Suprapubic skin (tissue), 4 donors: ENCODE measurements around the gene CDK5RAP1. TPM values are rescaled to one million over a fixed set of nuclear protein-coding genes. Genes with fewer than 3 reads are reported as not detected.

Experiments
- DNase-seq, 2 donors: peaks; one replicate each; pipeline ENCODE4 v3.0.0-alpha.2; 2019; ENCODE audit warnings: low spot score in 2 of 2
- H3K27ac ChIP-seq: fragments of 200-600 bp; sonication (generic); one replicate; pipeline ENCODE4 v1.5.1; 2019
- H3K27me3 ChIP-seq: fragments of 200-600 bp; sonication (generic); one replicate; pipeline ENCODE4 v1.5.1; 2019
- H3K36me3 ChIP-seq: fragments of 200-600 bp; sonication (generic); one replicate; pipeline ENCODE4 v1.5.1; 2019
- H3K4me1 ChIP-seq: fragments of 200-600 bp; sonication (generic); one replicate; pipeline ENCODE4 v1.5.1; 2019
- H3K4me3 ChIP-seq: fragments of 200-600 bp; sonication (generic); one replicate; pipeline ENCODE4 v1.5.1; 2019; ENCODE audit warnings: mild to moderate bottlenecking
- H3K9me3 ChIP-seq: fragments of 200-600 bp; sonication (generic); one replicate; pipeline ENCODE4 v1.5.1; 2019
- EP300 ChIP-seq: sonication (generic); formaldehyde crosslinking; IDR thresholded peaks from one replicate; pipeline ENCODE4 v1.6.1; 2017; ENCODE audit warnings: antibody characterized with exemption
- POLR2A ChIP-seq, 2 donors: fragments of 450-650 bp; IDR thresholded peaks; one replicate each; pipeline ENCODE4 v1.6.1; 2017; ENCODE audit warnings: antibody characterized with exemption in 2 of 2, mild to moderate bottlenecking in 2 of 2, moderate library complexity in 2 of 2
- POLR2AphosphoS5 ChIP-seq, 3 donors: sonication (generic); formaldehyde crosslinking; IDR thresholded peaks; one replicate each; pipeline ENCODE4 v1.6.1; 2017; ENCODE audit warnings: antibody characterized with exemption in 3 of 3
- WGBS: methylation state at CpG from one replicate; pipeline ENCODE4 v1.1.5; 2018; 5-methylcytosine and 5-hydroxymethylcytosine counted together
- total RNA-seq, 4 donors: library from RNA; depleted of rRNA; stranded (reverse); fragments of >200 nt; gene quantifications; one replicate each; pipeline ENCODE4 v1.1.0, GENCODE V29; 2016
- TF ChIP-seq, protein P1 (sequence below), 2 donors: fragments of 200-600 bp in 1 of 2; fragments of 450-650 bp in 1 of 2; sonication (generic) in 1 of 2; IDR thresholded peaks; one replicate each; pipeline ENCODE4 v1.5.1; 2016 to 2019; ENCODE audit warnings: antibody characterized with exemption in 2 of 2, mild to moderate bottlenecking in 1 of 2, moderate library complexity in 1 of 2

The CDK5RAP1 gene
- total RNA-seq, 4 donors from 2014 or later = 23.1 to 75.7 (median 27.3) TPM

DNA sequence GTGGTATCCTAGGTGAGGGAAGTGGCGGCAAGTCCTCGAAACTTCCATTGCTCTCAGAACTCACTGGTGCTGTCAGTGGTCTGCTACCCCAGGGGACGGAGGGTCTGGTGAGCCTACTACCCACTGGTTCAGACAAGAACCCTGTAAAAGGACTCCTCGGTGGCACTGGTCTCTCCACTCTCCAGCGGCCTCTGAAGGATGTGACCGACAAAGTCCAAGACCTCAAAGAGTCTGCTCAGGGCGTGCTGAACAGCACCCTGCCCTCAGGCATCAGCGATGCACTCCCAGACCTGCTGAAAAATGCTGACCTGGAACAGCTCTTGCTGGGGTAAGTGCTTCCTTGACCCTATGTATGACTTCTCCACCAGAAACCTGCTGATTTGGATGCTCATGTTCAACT is 51.8 kb downstream of the CDK5RAP1 start:
- no peaks in the 10 kb centered on the region for H3K9me3 ChIP-seq
- 92% methylated on average over 2 of the region's 8 CpGs for WGBS
- no peak for DNase-seq
- TF ChIP-seq POLR2A (IDR thresholded peaks at IDR 0.05) (no peak), EP300 (no peak), POLR2AphosphoS5 (IDR thresholded peaks at IDR 0.05) (no peak)
- TF ChIP-seq, protein P1, sequence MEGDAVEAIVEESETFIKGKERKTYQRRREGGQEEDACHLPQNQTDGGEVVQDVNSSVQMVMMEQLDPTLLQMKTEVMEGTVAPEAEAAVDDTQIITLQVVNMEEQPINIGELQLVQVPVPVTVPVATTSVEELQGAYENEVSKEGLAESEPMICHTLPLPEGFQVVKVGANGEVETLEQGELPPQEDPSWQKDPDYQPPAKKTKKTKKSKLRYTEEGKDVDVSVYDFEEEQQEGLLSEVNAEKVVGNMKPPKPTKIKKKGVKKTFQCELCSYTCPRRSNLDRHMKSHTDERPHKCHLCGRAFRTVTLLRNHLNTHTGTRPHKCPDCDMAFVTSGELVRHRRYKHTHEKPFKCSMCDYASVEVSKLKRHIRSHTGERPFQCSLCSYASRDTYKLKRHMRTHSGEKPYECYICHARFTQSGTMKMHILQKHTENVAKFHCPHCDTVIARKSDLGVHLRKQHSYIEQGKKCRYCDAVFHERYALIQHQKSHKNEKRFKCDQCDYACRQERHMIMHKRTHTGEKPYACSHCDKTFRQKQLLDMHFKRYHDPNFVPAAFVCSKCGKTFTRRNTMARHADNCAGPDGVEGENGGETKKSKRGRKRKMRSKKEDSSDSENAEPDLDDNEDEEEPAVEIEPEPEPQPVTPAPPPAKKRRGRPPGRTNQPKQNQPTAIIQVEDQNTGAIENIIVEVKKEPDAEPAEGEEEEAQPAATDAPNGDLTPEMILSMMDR (IDR thresholded peaks at IDR 0.05) = no peak
- no peaks in the 10 kb centered on the region for H3K27me3 ChIP-seq
- no peak overlapping the region for H3K27ac ChIP-seq
- no peak overlapping the region for H3K4me3 ChIP-seq
- no peaks in the 10 kb centered on the region for H3K4me1 ChIP-seq
- H3K36me3 ChIP-seq = peaks cover 20% of the 10 kb centered on the region

DNA sequence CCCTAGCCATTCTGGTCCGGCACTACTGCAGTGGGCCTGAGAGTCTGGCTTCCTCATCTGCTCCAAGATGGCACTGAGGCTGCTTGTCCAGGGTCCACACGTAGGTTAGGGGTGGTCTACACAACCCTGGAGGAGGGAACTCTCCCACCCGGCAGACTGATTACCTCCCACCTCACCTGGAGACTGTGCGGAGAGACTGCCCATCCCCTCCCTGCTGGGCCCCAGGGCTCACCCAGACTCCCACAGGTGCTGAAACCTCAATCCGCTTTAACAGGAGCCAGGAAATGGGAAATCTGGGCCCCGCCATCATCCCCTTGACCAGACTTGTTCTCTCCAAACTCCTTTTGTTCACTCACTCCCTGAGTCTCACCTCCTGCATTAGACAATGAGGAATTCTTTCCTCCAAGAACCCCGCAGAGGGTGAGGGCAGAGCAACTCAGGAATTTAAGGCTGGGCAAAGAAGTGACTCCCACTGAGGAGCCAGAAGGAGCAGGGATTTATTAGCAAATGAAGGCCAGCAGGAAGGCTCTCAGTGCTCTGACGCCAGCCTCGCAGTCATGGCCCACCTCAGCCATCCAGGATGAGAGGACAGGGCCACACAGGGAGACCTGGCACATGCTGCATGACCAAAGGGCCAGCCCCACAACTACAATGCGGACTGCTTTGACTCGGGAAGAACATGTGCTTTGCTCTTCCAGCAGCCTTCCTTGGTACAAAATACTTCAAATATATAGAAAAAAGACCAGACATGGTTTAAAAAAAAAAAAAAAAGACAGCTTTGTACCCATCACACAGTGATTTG is 53.0 kb downstream of the CDK5RAP1 start:
- WGBS = 83% methylated on average over 9 of the region's 11 CpGs
- no peak for DNase-seq
- H3K36me3 ChIP-seq = peaks cover 11% of the 10 kb centered on the region

GRCh38 chr20:33345342-33345741 is 56.0 kb downstream of the CDK5RAP1 start:
- Histone ChIP-seq H3K36me3 (no peaks in the 10 kb centered on the region), H3K9me3 (no peaks in the 10 kb centered on the region), H3K27me3 (peaks cover 3% of the 10 kb centered on the region), H3K4me1 (no peaks in the 10 kb centered on the region), H3K27ac (no peak overlapping the region), H3K4me3 (no peak overlapping the region)
- TF ChIP-seq EP300 (no peak), POLR2A (IDR thresholded peaks at IDR 0.05) (no peak), POLR2AphosphoS5 (IDR thresholded peaks at IDR 0.05) (no peak)
- TF ChIP-seq, protein P1 (IDR thresholded peaks at IDR 0.05) = no peak
- DNase-seq = no peak
- WGBS = 76% methylated on average over 9 of the region's 9 CpGs

More for the DNA sequence above, 53.0 kb downstream of the CDK5RAP1 start:
- Histone ChIP-seq H3K9me3 (no peaks in the 10 kb centered on the region), H3K4me3 (no peak overlapping the region), H3K27me3 (no peaks in the 10 kb centered on the region), H3K27ac (no peak overlapping the region), H3K4me1 (no peaks in the 10 kb centered on the region)
- no peak for TF ChIP-seq EP300
- TF ChIP-seq, protein P1 (IDR thresholded peaks at IDR 0.05) = no peak
- TF ChIP-seq POLR2A (IDR thresholded peaks at IDR 0.05) = no peak
- TF ChIP-seq POLR2AphosphoS5 (IDR thresholded peaks at IDR 0.05) = no peak

DNA sequence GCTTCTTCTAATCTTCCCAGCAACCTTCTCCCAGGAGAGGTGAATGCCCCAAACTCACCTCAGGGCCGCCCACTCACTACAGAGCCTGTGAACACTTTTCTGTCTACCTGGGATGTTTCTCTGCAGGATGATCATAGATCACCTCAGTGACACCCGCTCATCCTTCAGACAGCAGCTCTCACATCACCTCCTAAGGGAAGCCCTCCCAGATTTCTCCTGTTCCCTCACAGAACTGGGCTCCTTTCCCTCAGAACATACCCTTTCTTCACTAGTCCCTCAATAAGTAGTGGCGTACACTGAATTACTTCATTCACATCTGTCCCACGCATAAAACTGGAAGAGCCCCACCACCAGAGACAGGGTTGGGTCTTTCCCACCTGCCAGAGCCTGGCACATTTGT is 57.8 kb downstream of the CDK5RAP1 start:
- Histone ChIP-seq H3K27me3 (peaks cover 3% of the 10 kb centered on the region), H3K4me3 (no peak overlapping the region), H3K36me3 (no peaks in the 10 kb centered on the region), H3K27ac (no peak overlapping the region), H3K9me3 (no peaks in the 10 kb centered on the region), H3K4me1 (no peaks in the 10 kb centered on the region)
- no peak for DNase-seq
- TF ChIP-seq POLR2AphosphoS5 (IDR thresholded peaks at IDR 0.05) = no peak
- no peak for TF ChIP-seq POLR2A (IDR thresholded peaks at IDR 0.05)
- TF ChIP-seq, protein P1 (IDR thresholded peaks at IDR 0.05) = no peak
- no peak for TF ChIP-seq EP300
- WGBS = 92% methylated on average over 4 of the region's 4 CpGs

- WGBS = 69% methylated on average over 8 of the region's 8 CpGs
- H3K27me3 ChIP-seq = peaks cover 3% of the 10 kb centered on the region
- no peaks in the 10 kb centered on the region for H3K4me1 ChIP-seq
- H3K4me3 ChIP-seq = no peak overlapping the region
- no peaks in the 10 kb centered on the region for H3K9me3 ChIP-seq
- H3K36me3 ChIP-seq = no peaks in the 10 kb centered on the region
- TF ChIP-seq POLR2AphosphoS5 (IDR thresholded peaks at IDR 0.05) (no peak), POLR2A (IDR thresholded peaks at IDR 0.05) (no peak), EP300 (no peak)
- TF ChIP-seq, protein P1 (IDR thresholded peaks at IDR 0.05) = no peak
- no peak overlapping the region for H3K27ac ChIP-seq
- DNase-seq = no peak
Measured at GRCh38 chr20:33339515-33340058, 61.7 kb downstream of the CDK5RAP1 start.
